SK-N-SH (cell line): ENCODE measurements around the gene TP73. TPM values are rescaled to one million over a fixed set of nuclear protein-coding genes. Genes with fewer than 3 reads are reported as not detected.

Source experiments
- CTCF ChIA-PET: fragments of 300-600, 350-600 bp; formaldehyde crosslinking; extraction: SDS; loops from one replicate; lab custom pipeline; 2021; lab: Yijun Ruan, JAX
- POLR2A ChIA-PET: fragments of 350-600 bp; sonication (Branson Sonifier 250); formaldehyde crosslinking; extraction: SDS; loops from one replicate; lab custom pipeline; 2020; ENCODE audit warnings: antibody characterized with exemption, inconsistent platforms; lab: Yijun Ruan, JAX
- DNase-seq: peaks from one replicate; pipeline ENCODE4 v3.0.0; 2012
- H2AFZ ChIP-seq: fragments of 200-600 bp; sonication (generic); 2 replicates; pipeline ENCODE4 v1.8.1; 2016; ENCODE audit warnings: antibody characterized with exemption, mild to moderate bottlenecking, low read depth
- H3F3A ChIP-seq: fragments of 200-600 bp; sonication (generic); replicated peaks from 2 replicates; pipeline ENCODE3; 2016; ENCODE audit warnings: antibody characterized with exemption, mild to moderate bottlenecking; ENCODE audit not compliant: insufficient read depth
- H3K27ac ChIP-seq, 2 experiments: fragments of 200-500 bp in 1 of 2; fragments of 200-600 bp in 1 of 2; sonication (Bioruptor generic) in 1 of 2; sonication (generic), shearing (Covaris generic) in 1 of 2; 2 replicates each; pipeline versions ENCODE4 v1.5.1 to v1.6.1; 2014 to 2016; ENCODE audit warnings: low read depth in 2 of 2, inconsistent platforms in 1 of 2, low read length in 1 of 2, mild to moderate bottlenecking in 1 of 2, mixed read lengths in 1 of 2
- H3K27me3 ChIP-seq: fragments of 200-600 bp; sonication (generic), shearing (Covaris generic); 2 replicates; pipeline ENCODE4 v1.6.1; 2016; ENCODE audit warnings: mixed run types; ENCODE audit not compliant: insufficient read depth
- H3K36me3 ChIP-seq, 2 experiments: fragments of 200-500 bp in 1 of 2; fragments of 200-600 bp in 1 of 2; sonication (Bioruptor generic) in 1 of 2; sonication (generic) in 1 of 2; replicated peaks in 1 of 2; 2 replicates each; pipeline versions ENCODE3 to v1.5.1; 2014 to 2016; ENCODE audit warnings: low read length in 1 of 2, mild to moderate bottlenecking in 1 of 2; ENCODE audit not compliant: insufficient read depth in 2 of 2, control insufficient read depth in 1 of 2
- H3K4me1 ChIP-seq, 2 experiments: fragments of 200-500 bp in 1 of 2; fragments of 200-600 bp in 1 of 2; sonication (Bioruptor generic) in 1 of 2; sonication (generic), shearing (Covaris generic) in 1 of 2; 2 replicates each; pipeline versions ENCODE4 v1.5.1 to v1.6.1; 2014 to 2016; ENCODE audit warnings: low read depth in 1 of 2, low read length in 1 of 2, mixed run types in 1 of 2; ENCODE audit not compliant: insufficient read depth in 2 of 2, control insufficient read depth in 1 of 2
- H3K4me2 ChIP-seq: fragments of 200-600 bp; sonication (generic), shearing (Covaris generic); 2 replicates; pipeline ENCODE4 v1.6.1; 2017; ENCODE audit warnings: mixed run types
- H3K4me3 ChIP-seq, 2 experiments: fragments of 200-500 bp in 1 of 2; fragments of 200-600 bp in 1 of 2; sonication (Bioruptor generic) in 1 of 2; sonication (generic), shearing (Covaris generic) in 1 of 2; 2 replicates each; pipeline versions ENCODE4 v1.5.1 to v1.8.1; 2014 to 2016; ENCODE audit warnings: low read depth in 2 of 2, inconsistent platforms in 1 of 2, low read length in 1 of 2, mild to moderate bottlenecking in 1 of 2, mixed read lengths in 1 of 2, moderate library complexity in 1 of 2
- H3K79me2 ChIP-seq: fragments of 200-600 bp; sonication (generic); 2 replicates; pipeline ENCODE4 v1.8.1; 2017; ENCODE audit warnings: mild to moderate bottlenecking; ENCODE audit not compliant: insufficient read depth
- H3K9ac ChIP-seq: fragments of 200-600 bp; sonication (generic); 2 replicates; pipeline ENCODE4 v1.6.1; 2017; ENCODE audit warnings: mixed run types
- H3K9me2 ChIP-seq: fragments of 200-600 bp; sonication (generic); 2 replicates; pipeline ENCODE4 v1.6.1; 2017; ENCODE audit warnings: mixed run types
- H3K9me3 ChIP-seq: fragments of 200-600 bp; sonication (generic); 2 replicates; pipeline ENCODE4 v1.6.1; 2017; ENCODE audit warnings: mixed run types, mild to moderate bottlenecking, moderate library complexity
- H4K20me1 ChIP-seq: fragments of 200-600 bp; sonication (generic); 2 replicates; pipeline ENCODE4 v1.6.1; 2017; ENCODE audit warnings: mild to moderate bottlenecking, mixed run types; ENCODE audit not compliant: insufficient read depth
- CTCF ChIP-seq: fragments of 200-600 bp; sonication (generic); IDR thresholded peaks from 2 replicates; pipeline ENCODE4 v1.6.1; 2017; ENCODE audit warnings: antibody characterized with exemption, mild to moderate bottlenecking, moderate library complexity
- ELF1 ChIP-seq: IDR thresholded peaks from 2 replicates; pipeline ENCODE4 v1.4.0; 2012
- EP300 ChIP-seq, 2 experiments: IDR thresholded peaks; 2 replicates each; pipeline versions ENCODE4 v1.4.0 to v1.6.1; 2012; ENCODE audit warnings: borderline replicate concordance in 1 of 2, low read depth in 1 of 2, low read length in 1 of 2
- EZH2phosphoT487 ChIP-seq: fragments of 200-600 bp; sonication (generic); IDR thresholded peaks from 2 replicates; pipeline ENCODE4 v1.6.1; 2017; ENCODE audit warnings: low read depth, mixed run types, mild to moderate bottlenecking, antibody characterized with exemption, moderate library complexity, borderline replicate concordance
- FOSL2 ChIP-seq: IDR thresholded peaks from 2 replicates; pipeline ENCODE4 v1.4.0; 2012; ENCODE audit warnings: low read depth, mild to moderate bottlenecking, moderate library complexity, borderline replicate concordance
- FOXJ3 ChIP-seq: sonication (generic); formaldehyde crosslinking; IDR thresholded peaks from 2 replicates; pipeline ENCODE4 v1.5.1; 2020; ENCODE audit warnings: mild to moderate bottlenecking, missing genetic modification reagents
- JUND ChIP-seq: IDR thresholded peaks from 2 replicates; pipeline ENCODE4 v1.4.0; 2012
- NRF1 ChIP-seq: IDR thresholded peaks from 2 replicates; pipeline ENCODE4 v1.6.1; 2012; ENCODE audit warnings: low read depth, mild to moderate bottlenecking, low read length
- PBX3 ChIP-seq: IDR thresholded peaks from 2 replicates; pipeline ENCODE4; 2012
- POLR2AphosphoS5 ChIP-seq: IDR thresholded peaks from 2 replicates; pipeline ENCODE4 v1.6.1; 2012; ENCODE audit warnings: low read depth, low read length
- RXRA ChIP-seq: IDR thresholded peaks from 2 replicates; pipeline ENCODE4 v1.4.0; 2012; ENCODE audit warnings: low read depth, mild to moderate bottlenecking, borderline replicate concordance
- TCF12 ChIP-seq: IDR thresholded peaks from 2 replicates; pipeline ENCODE4 v1.4.0; 2012
- TEAD4 ChIP-seq: IDR thresholded peaks from 2 replicates; pipeline ENCODE4 v1.4.0; 2012; ENCODE audit warnings: mild to moderate bottlenecking, borderline replicate concordance; ENCODE audit not compliant: insufficient read depth
- WGBS: methylation state at CpG from one replicate; pipeline ENCODE4 v1.1.6; 2017; ENCODE audit warnings: low lambda C conversion rate; 5-methylcytosine and 5-hydroxymethylcytosine counted together
- polyA plus RNA-seq, 3 experiments: library from polyadenylated mRNA; depleted of rRNA; stranded (reverse); fragments of >200 nt; gene quantifications; 2 replicates each; pipeline ENCODE4 v1.2.3, GENCODE V29; 2012
- TF ChIP-seq, protein P1 (sequence below): IDR thresholded peaks from 2 replicates; pipeline ENCODE4 v1.4.0; 2012; ENCODE audit warnings: low read depth, borderline replicate concordance
- TF ChIP-seq, protein P2 (sequence below): IDR thresholded peaks from 2 replicates; pipeline ENCODE4 v1.6.1; 2012; ENCODE audit warnings: mild to moderate bottlenecking, low read depth, low read length, moderate library complexity

TP73 gene
- polyA plus RNA-seq, 1 of the 3 experiments (the other 2 are of a cell fraction), result 0.64 TPM

- H3K27me3 ChIP-seq, result no peaks in the 10 kb centered on the region
- CTCF ChIA-PET, result interaction anchor here (1.1 to 6.7 kb wide), 11 partner anchors 9 to 275 kb away, joined by 3 to 55 read pairs (median 5); no protein-coding TSS in a partner anchor
- no peaks in the 10 kb centered on the region for H3K9me3 ChIP-seq
- H3K4me3 ChIP-seq, result no peak overlapping the region
- TF ChIP-seq, protein P1, sequence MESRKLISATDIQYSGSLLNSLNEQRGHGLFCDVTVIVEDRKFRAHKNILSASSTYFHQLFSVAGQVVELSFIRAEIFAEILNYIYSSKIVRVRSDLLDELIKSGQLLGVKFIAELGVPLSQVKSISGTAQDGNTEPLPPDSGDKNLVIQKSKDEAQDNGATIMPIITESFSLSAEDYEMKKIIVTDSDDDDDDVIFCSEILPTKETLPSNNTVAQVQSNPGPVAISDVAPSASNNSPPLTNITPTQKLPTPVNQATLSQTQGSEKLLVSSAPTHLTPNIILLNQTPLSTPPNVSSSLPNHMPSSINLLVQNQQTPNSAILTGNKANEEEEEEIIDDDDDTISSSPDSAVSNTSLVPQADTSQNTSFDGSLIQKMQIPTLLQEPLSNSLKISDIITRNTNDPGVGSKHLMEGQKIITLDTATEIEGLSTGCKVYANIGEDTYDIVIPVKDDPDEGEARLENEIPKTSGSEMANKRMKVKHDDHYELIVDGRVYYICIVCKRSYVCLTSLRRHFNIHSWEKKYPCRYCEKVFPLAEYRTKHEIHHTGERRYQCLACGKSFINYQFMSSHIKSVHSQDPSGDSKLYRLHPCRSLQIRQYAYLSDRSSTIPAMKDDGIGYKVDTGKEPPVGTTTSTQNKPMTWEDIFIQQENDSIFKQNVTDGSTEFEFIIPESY, result no peak
- TF ChIP-seq EZH2phosphoT487 (no peak), FOSL2 (no peak), PBX3 (no peak), POLR2AphosphoS5 (no peak), CTCF (no peak), FOXJ3 (no peak), TCF12 (no peak), TEAD4 (no peak), JUND (no peak), RXRA (no peak), NRF1 (no peak), ELF1 (no peak), EP300 (IDR thresholded peaks at IDR 0.05; ENCODE audit: borderline replicate concordance in 1 of 2, low read depth in 1 of 2, low read length in 1 of 2) (no peak)
- TF ChIP-seq, protein P2, sequence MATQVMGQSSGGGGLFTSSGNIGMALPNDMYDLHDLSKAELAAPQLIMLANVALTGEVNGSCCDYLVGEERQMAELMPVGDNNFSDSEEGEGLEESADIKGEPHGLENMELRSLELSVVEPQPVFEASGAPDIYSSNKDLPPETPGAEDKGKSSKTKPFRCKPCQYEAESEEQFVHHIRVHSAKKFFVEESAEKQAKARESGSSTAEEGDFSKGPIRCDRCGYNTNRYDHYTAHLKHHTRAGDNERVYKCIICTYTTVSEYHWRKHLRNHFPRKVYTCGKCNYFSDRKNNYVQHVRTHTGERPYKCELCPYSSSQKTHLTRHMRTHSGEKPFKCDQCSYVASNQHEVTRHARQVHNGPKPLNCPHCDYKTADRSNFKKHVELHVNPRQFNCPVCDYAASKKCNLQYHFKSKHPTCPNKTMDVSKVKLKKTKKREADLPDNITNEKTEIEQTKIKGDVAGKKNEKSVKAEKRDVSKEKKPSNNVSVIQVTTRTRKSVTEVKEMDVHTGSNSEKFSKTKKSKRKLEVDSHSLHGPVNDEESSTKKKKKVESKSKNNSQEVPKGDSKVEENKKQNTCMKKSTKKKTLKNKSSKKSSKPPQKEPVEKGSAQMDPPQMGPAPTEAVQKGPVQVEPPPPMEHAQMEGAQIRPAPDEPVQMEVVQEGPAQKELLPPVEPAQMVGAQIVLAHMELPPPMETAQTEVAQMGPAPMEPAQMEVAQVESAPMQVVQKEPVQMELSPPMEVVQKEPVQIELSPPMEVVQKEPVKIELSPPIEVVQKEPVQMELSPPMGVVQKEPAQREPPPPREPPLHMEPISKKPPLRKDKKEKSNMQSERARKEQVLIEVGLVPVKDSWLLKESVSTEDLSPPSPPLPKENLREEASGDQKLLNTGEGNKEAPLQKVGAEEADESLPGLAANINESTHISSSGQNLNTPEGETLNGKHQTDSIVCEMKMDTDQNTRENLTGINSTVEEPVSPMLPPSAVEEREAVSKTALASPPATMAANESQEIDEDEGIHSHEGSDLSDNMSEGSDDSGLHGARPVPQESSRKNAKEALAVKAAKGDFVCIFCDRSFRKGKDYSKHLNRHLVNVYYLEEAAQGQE, result no peak
- H3K4me1 ChIP-seq, result peaks cover 0 to 12% of the 10 kb centered on the region in 2 experiments; a peak in 1 of 4 replicates
- no peaks in the 10 kb centered on the region for H3K36me3 ChIP-seq
- H3K9me2 ChIP-seq, result no peaks in the 10 kb centered on the region
- H3F3A ChIP-seq, result no peaks in the 10 kb centered on the region
- POLR2A ChIA-PET, result no interaction called here
- WGBS, result 88% methylated on average over 7 of the region's 31 CpGs
- no peak overlapping the region for H3K9ac ChIP-seq
- H3K27ac ChIP-seq, result no peak overlapping the region
- H3K4me2 ChIP-seq, result no peak overlapping the region
- no peaks in the 10 kb centered on the region for H3K79me2 ChIP-seq
- H2AFZ ChIP-seq, result no peak overlapping the region
- no peak for DNase-seq
- no peaks in the 10 kb centered on the region for H4K20me1 ChIP-seq
Observed at GRCh38 chr1:3727825-3728776, 75.8 kb downstream of the TP73 start.
